Type B pancreatic cell (in vitro differentiated cells): ENCODE results near the gene PARD3. TPM values are rescaled to one million over a fixed set of nuclear protein-coding genes. Genes with fewer than 3 reads are reported as not detected.
A peak's percentile ranks its signal among the peaks of the same experiment; 100 is the strongest.

Source experiments
- DNase-seq: peaks from one replicate; pipeline ENCODE4 v3.0.0; 2021; ENCODE audit warnings: mixed read lengths; ENCODE audit not compliant: unreplicated experiment; ENCODE audit errors: extremely low spot score
- H3K27ac Mint-ChIP-seq: 2 replicates; pipeline ENCODE4 v1.8.0; 2021; ENCODE audit warnings: mild to moderate bottlenecking, mixed read lengths
- H3K27me3 Mint-ChIP-seq: 2 replicates; pipeline ENCODE4 v1.8.0; 2021; ENCODE audit warnings: mixed read lengths
- H3K36me3 Mint-ChIP-seq: 2 replicates; pipeline ENCODE4 v1.8.0; 2021; ENCODE audit warnings: mixed read lengths
- H3K4me1 Mint-ChIP-seq: one replicate; pipeline ENCODE4 v1.8.0; 2021; ENCODE audit warnings: mixed read lengths; ENCODE audit not compliant: unreplicated experiment
- H3K4me3 Mint-ChIP-seq: 2 replicates; pipeline ENCODE4 v1.8.0; 2021; ENCODE audit warnings: mild to moderate bottlenecking, mixed read lengths
- H3K9me3 Mint-ChIP-seq: 2 replicates; pipeline ENCODE4 v1.8.0; 2021; ENCODE audit warnings: mixed read lengths
- CTCF ChIP-seq: fragments of 200-600 bp; sonication (generic); conservative IDR thresholded peaks from 2 replicates; pipeline ENCODE4 v1.5.0; 2021; ENCODE audit warnings: antibody characterized with exemption, mild to moderate bottlenecking
- total RNA-seq: library from RNA; stranded (reverse); gene quantifications from 2 replicates; pipeline ENCODE4 v1.2.1, GENCODE V29; 2021; ENCODE audit warnings: low replicate concordance

PARD3 gene
- total RNA-seq, 1 donor from 2014 or later = 52.3 TPM

GRCh38 chr10:34587002-34587679 lies 228.0 kb downstream of the PARD3 start:
- no peak for DNase-seq
- Mint-ChIP-seq H3K27ac (no peak overlapping the region), H3K4me1 (peaks cover 49% of the 10 kb centered on the region), H3K27me3 (no peaks in the 10 kb centered on the region), H3K9me3 (peaks cover 4% of the 10 kb centered on the region), H3K36me3 (peaks cover 10% of the 10 kb centered on the region), H3K4me3 (no peak overlapping the region)
- no peak for TF ChIP-seq CTCF

DNA sequence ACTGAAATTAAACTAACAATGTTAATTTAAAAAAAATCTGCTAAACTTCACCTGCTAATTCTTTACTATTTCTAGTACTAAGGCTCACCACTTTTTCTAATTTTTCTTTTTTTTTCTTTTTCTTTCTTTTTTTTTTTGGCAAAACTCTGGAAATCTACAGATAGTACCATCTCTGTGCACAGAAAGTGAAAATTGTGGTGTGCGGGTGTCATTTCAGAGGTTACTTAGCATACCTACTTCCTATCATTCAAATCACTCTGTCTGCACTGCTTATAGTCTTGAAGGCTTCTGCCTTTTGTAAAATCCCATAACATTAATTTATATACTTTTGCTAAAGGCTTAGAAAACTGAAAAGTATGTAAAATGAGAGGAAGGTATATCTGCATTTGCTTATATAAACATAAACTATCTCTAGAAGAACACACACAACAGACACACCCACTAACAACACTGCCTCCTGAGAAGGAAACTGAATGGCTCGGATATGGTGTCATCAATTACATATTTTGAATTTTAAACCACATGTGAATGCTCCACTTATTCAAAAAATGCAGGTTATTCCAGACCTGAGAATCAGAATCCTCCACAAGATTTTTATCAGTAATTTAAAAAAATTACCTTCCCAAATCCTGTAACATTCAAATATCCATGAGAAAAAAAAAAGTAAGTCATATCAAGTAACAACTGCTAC lies 229.5 kb downstream of the PARD3 start:
- Mint-ChIP-seq H3K4me1 (peaks cover 45% of the 10 kb centered on the region), H3K36me3 (peaks cover 10% of the 10 kb centered on the region), H3K9me3 (peaks cover 4% of the 10 kb centered on the region), H3K4me3 (no peak overlapping the region), H3K27ac (peak overlapping the region; percentile 44), H3K27me3 (no peaks in the 10 kb centered on the region)
- DNase-seq = no peak
- TF ChIP-seq CTCF = no peak

GRCh38 chr10:34584164-34584563 lies 230.9 kb downstream of the PARD3 start:
- H3K9me3 Mint-ChIP-seq = peaks cover under 1% of the 10 kb centered on the region
- no peak for TF ChIP-seq CTCF
- H3K27me3 Mint-ChIP-seq = no peaks in the 10 kb centered on the region

DNA sequence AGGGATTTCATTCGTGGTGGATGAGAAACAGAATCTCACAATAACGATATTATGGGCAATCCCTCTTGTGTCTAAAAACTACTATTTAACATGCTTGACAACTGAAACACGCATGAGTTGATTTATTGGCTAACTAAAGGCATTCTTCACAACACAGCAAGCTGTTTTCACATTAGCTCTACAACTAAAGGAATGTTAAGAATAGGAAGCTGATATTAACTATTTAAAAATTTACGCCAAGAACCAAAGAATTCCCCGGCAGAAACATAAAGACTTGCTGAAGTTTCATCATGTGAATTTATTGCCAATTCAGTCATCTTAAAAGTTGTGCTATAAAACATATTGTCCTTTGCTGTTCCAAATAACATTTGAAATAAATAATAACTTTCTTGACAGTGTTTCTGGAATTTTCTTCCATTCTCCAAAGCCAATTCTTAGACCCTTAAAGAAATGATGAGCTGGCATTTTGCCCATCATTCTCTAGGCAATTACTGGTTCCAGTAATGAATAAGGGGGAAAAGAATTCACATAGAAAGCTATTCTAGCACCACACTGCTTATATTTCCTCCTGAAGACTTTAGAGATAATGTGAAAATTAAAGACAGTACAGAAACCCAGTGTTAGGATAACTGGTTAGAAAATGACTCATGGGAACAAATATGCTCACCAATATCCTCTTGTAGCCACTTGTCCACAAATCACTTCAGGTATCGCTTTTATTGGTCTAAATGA lies 233.1 kb downstream of the PARD3 start:
- Mint-ChIP-seq H3K4me1 (peaks cover 57% of the 10 kb centered on the region), H3K27ac (peak overlapping the region; percentile 63), H3K9me3 (no peaks in the 10 kb centered on the region), H3K4me3 (peak overlapping the region; percentile 34), H3K27me3 (no peaks in the 10 kb centered on the region), H3K36me3 (no peaks in the 10 kb centered on the region)
- TF ChIP-seq CTCF = no peak
- no peak for DNase-seq

More at GRCh38 chr10:34584164-34584563, 230.9 kb downstream of the PARD3 start:
- H3K4me1 Mint-ChIP-seq = peaks cover 46% of the 10 kb centered on the region
- H3K36me3 Mint-ChIP-seq = peaks cover 2% of the 10 kb centered on the region
- peak overlapping the region; percentile 50 for H3K27ac Mint-ChIP-seq
- no peak overlapping the region for H3K4me3 Mint-ChIP-seq
- DNase-seq = no peak

DNA sequence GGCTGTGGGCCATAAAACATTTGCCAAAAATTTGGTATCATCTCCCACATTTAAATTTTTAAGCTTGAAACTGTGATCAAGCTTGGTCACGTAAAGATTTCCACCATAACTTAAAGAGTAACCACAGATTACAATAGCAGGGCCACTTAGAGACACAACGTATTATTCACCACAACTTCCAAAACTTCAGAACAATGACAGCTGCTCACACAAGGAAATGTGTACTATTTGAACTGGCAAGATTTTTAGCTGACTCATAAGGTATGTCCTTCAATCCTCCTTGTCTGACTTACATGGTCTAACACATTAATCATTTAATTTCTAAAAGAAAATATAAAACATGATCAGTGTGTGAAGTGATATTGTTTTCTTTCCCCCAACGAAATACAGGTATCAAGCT lies 234.5 kb downstream of the PARD3 start:
- H3K27me3 Mint-ChIP-seq = no peaks in the 10 kb centered on the region
- no peak for TF ChIP-seq CTCF
- H3K4me1 Mint-ChIP-seq = peaks cover 64% of the 10 kb centered on the region
- H3K9me3 Mint-ChIP-seq = no peaks in the 10 kb centered on the region
- H3K27ac Mint-ChIP-seq = peak overlapping the region; percentile 66
- peak overlapping the region; percentile 29 for H3K4me3 Mint-ChIP-seq
- H3K36me3 Mint-ChIP-seq = no peaks in the 10 kb centered on the region
- DNase-seq = no peak
